ENCODE measurements around the gene DDB1. TPM values are rescaled to one million over a fixed set of nuclear protein-coding genes. Genes with fewer than 3 reads are reported as not detected.
A peak's percentile ranks its signal among the peaks of the same experiment; 100 is the strongest.

DDB1 gene
- total and polyA plus RNA-seq, 9 of the 15 experiments (the other 6 are each of a cell fraction or from before 2014, with no cell fraction given): 172 to 361 (median 266) TPM

DNA sequence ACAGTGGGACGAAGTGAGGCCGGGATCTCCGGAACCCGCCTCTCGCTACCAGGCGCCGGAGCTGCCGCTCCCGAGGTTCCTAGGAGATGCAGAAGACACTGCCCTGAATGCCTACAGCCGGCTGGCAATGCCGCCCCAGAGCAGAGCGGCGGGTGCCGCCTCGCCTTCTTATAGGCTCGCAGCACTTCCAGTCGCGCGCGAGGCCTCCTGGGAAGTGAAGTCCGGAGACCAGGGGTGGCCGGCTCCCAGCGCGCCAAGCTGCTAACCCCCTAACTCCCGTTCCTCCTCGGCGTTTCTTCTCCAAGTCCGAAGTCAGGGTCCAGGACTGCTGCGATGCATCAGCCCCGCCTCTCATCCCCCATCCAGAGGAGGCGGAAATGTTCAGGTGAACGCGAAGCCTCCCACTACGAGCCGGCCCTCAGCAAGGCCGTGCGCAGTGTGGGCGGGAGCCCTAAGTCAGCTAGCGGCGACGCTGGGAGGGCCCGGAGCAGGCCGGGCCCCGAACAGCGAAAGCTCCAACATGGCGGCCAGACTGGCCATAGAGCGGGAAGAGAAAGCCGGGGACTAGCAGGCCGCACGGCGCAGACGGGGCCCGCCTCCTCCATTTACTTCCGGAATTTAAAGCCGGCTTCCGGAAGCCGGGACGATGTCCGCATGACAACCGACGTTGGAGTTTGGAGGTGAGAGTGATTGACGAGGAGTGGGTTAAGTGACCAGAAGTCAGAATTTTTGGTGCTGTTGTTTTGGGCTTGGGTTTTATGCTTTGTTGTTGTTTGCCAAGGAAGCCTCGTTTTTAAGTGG lies 29.0 kb upstream of the DDB1 start, which contains the start of the genes CYB561A3 and TMEM138 (continued):
- TF ChIP-seq TFE3 (CRISPR knock-in tag; IDR thresholded peaks at IDR 0.05) (no peak), ZNF146 (CRISPR knock-in tag; IDR thresholded peaks at IDR 0.05; ENCODE audit: unreplicated experiment) (no peak), ZNF239 (CRISPR knock-in tag; IDR thresholded peaks at IDR 0.05) (no peak), RFX1 (IDR thresholded peaks at IDR 0.05) (peak; percentile 67; the same call in 1 of the 2 replicates), ZNF133 (CRISPR knock-in tag; IDR thresholded peaks at IDR 0.05) (no peak), CHD1 (IDR thresholded peaks at IDR 0.05; ENCODE audit: low read length) (no peak), C11orf30 (IDR thresholded peaks at IDR 0.05; ENCODE audit: low read depth) (peak; percentile 41), TFAP4 (CRISPR knock-in tag; IDR thresholded peaks at IDR 0.05; ENCODE audit: borderline replicate concordance) (peak; percentile 81; the same call in 1 of the 2 replicates), FOXK1 (CRISPR knock-in tag; IDR thresholded peaks at IDR 0.05; ENCODE audit: borderline replicate concordance) (0 out of 2 replicates have a peak, but pooled peaks have one; percentile 54), NR2C1 (IDR thresholded peaks at IDR 0.05) (peak; percentile 91), NR2C1 (tag; IDR thresholded peaks at IDR 0.05) (peak; percentile 95), TOE1 (IDR thresholded peaks at IDR 0.05; ENCODE audit: borderline replicate concordance) (no peak), TOE1 (CRISPR knock-in tag; IDR thresholded peaks at IDR 0.05; ENCODE audit: borderline replicate concordance, low read depth) (no peak), PHB2 (IDR thresholded peaks at IDR 0.05; ENCODE audit: low read depth) (no peak), SIN3B (IDR thresholded peaks at IDR 0.05; ENCODE audit: low read depth) (peak; percentile 32; the same call in 1 of the 2 replicates), HDAC8 (tag; IDR thresholded peaks at IDR 0.05) (0 out of 2 replicates have a peak, but pooled peaks have one; percentile 30), MEF2D (tag; conservative IDR thresholded peaks at IDR 0.05; ENCODE audit: low read depth) (no peak), MCM2 (IDR thresholded peaks at IDR 0.05; ENCODE audit: low read depth) (no peak), TAF15 (IDR thresholded peaks at IDR 0.05; ENCODE audit: low read depth, low read length) (no peak), BCOR (IDR thresholded peaks at IDR 0.05) (no peak; the same call in 1 of the 2 replicates), ZNF165 (CRISPR knock-in tag; IDR thresholded peaks at IDR 0.05; ENCODE audit: borderline replicate concordance) (no peak)
- TF ChIP-seq, protein P1, sequence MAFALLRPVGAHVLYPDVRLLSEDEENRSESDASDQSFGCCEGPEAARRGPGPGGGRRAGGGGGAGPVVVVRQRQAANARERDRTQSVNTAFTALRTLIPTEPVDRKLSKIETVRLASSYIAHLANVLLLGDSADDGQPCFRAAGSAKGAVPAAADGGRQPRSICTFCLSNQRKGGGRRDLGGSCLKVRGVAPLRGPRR (CRISPR knock-in tag; IDR thresholded peaks at IDR 0.05): no peak
- TF ChIP-seq, protein P2, sequence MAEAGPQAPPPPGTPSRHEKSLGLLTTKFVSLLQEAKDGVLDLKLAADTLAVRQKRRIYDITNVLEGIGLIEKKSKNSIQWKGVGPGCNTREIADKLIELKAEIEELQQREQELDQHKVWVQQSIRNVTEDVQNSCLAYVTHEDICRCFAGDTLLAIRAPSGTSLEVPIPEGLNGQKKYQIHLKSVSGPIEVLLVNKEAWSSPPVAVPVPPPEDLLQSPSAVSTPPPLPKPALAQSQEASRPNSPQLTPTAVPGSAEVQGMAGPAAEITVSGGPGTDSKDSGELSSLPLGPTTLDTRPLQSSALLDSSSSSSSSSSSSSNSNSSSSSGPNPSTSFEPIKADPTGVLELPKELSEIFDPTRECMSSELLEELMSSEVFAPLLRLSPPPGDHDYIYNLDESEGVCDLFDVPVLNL (CRISPR knock-in tag; IDR thresholded peaks at IDR 0.05; ENCODE audit: low read depth): peak; percentile 80; the same call in 1 of the 2 replicates
- TF ChIP-seq, protein P3, sequence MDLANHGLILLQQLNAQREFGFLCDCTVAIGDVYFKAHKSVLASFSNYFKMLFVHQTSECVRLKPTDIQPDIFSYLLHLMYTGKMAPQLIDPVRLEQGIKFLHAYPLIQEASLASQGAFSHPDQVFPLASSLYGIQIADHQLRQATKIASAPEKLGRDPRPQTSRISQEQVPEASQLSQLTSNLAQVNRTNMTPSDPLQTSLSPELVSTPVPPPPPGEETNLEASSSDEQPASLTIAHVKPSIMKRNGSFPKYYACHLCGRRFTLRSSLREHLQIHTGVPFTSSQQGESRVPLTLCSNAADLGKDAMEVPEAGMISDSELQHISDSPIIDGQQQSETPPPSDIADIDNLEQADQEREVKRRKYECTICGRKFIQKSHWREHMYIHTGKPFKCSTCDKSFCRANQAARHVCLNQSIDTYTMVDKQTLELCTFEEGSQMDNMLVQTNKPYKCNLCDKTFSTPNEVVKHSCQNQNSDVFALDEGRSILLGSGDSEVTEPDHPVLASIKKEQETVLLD (IDR thresholded peaks at IDR 0.05): 0 out of 2 replicates have a peak, but pooled peaks have one; percentile 7
